ENCODE data around the gene EVX2. TPM values are rescaled to one million over a fixed set of nuclear protein-coding genes. Genes with fewer than 3 reads are reported as not detected.

EVX2 gene
- total RNA-seq, 4 donors from 2014 or later = not detected

- peaks cover 7 to 55% (median 31%) of the 10 kb centered on the region in 4 donors for H3K4me1 ChIP-seq
- 6% methylated on average over 13 of the region's 13 CpGs for WGBS, 2 donors (ENCODE audit: low coverage in 1 of 2)
- DNase-seq = peak; percentile 79
- in situ Hi-C loops (cut with MboI; ENCODE audit: low pct_ligation_motif_present in 1 of 4, low pct_unique_long_range_greater_than_20kb in 1 of 4, low sequenced_read_pairs in 3 of 4) (loop anchor here (5.0 to 25.0 kb wide), 6 partner anchors 328 to 1028 kb away; no protein-coding TSS in a partner anchor), intact Hi-C loops (cut with DNase I; ENCODE audit: low total_unique reads) (loop anchor here (5.0 kb wide), 1 partner anchor 510 kb away; no protein-coding TSS in a partner anchor)
- H3K36me3 ChIP-seq = no peaks in the 10 kb centered on the region
- peaks cover 93% of the 10 kb centered on the region for H3K27me3 ChIP-seq
- H3K9me3 ChIP-seq = no peaks in the 10 kb centered on the region
- no peak overlapping the region for H3K4me3 ChIP-seq
- TF ChIP-seq EP300 (IDR thresholded peaks at IDR 0.05; ENCODE audit: low read depth) = no peak
- TF ChIP-seq CTCF (IDR thresholded peaks at IDR 0.05) = peak; percentile 86 to 97 (median 94)
- peak overlapping the region in 2 of 4 donors; percentile 11 to 95 for H3K27ac ChIP-seq
These were observed 43.4 kb upstream of the EVX2 start for GRCh38 chr2:176126929-176127773.

- TF ChIP-seq POLR2A (IDR thresholded peaks at IDR 0.05) (no peak), CTCF (IDR thresholded peaks at IDR 0.05) (no peak), POLR2AphosphoS5 (IDR thresholded peaks at IDR 0.05) (no peak), EP300 (IDR thresholded peaks at IDR 0.05; ENCODE audit: low read depth) (no peak)
These were observed 42.0 kb upstream of the EVX2 start for GRCh38 chr2:176125772-176126054.

GRCh38 chr2:176124947-176125771, 41.4 kb upstream of the EVX2 start:
- peak overlapping the region in 2 of 4 donors; percentile 84 to 88 for H3K27ac ChIP-seq
- H3K27me3 ChIP-seq = peaks cover 94% of the 10 kb centered on the region
- H3K36me3 ChIP-seq = no peaks in the 10 kb centered on the region
- intact Hi-C loops (cut with DNase I; ENCODE audit: low total_unique reads) = loop anchor here (5.0 kb wide), 1 partner anchor 512 kb away; no protein-coding TSS in a partner anchor
- H3K4me1 ChIP-seq = peaks cover 7 to 43% (median 28%) of the 10 kb centered on the region in 4 donors
- no peak for DNase-seq
- no peak for TF ChIP-seq POLR2AphosphoS5 (IDR thresholded peaks at IDR 0.05)
- TF ChIP-seq POLR2A (IDR thresholded peaks at IDR 0.05) = no peak
- no peak for TF ChIP-seq CTCF (IDR thresholded peaks at IDR 0.05)
- TF ChIP-seq EP300 (IDR thresholded peaks at IDR 0.05; ENCODE audit: low read depth) = no peak
- WGBS, 2 donors (ENCODE audit: low coverage in 1 of 2) = 30 to 75% methylated on average over 4 to 9 of the region's 9 CpGs
- no peaks in the 10 kb centered on the region for H3K9me3 ChIP-seq
- in situ Hi-C loops (cut with MboI; ENCODE audit: low pct_ligation_motif_present in 1 of 4, low pct_unique_long_range_greater_than_20kb in 1 of 4, low sequenced_read_pairs in 3 of 4) = loop anchor here (5.0 to 25.0 kb wide), 7 partner anchors 330 to 1030 kb away; no protein-coding TSS in a partner anchor
- no peak overlapping the region for H3K4me3 ChIP-seq

More at GRCh38 chr2:176125772-176126054, 42.0 kb upstream of the EVX2 start:
- 32 to 74% methylated on average over 4 to 6 of the region's 6 CpGs for WGBS, 2 donors (ENCODE audit: low coverage in 1 of 2)
- Histone ChIP-seq H3K9me3 (no peaks in the 10 kb centered on the region), H3K27me3 (peaks cover 94% of the 10 kb centered on the region), H3K4me3 (no peak overlapping the region), H3K36me3 (no peaks in the 10 kb centered on the region), H3K27ac (peak overlapping the region in 2 of 4 donors; percentile 1 to 6), H3K4me1 (peaks cover 7 to 46% (median 28%) of the 10 kb centered on the region in 4 donors)
- in situ Hi-C loops (cut with MboI; ENCODE audit: low pct_ligation_motif_present in 1 of 4, low pct_unique_long_range_greater_than_20kb in 1 of 4, low sequenced_read_pairs in 3 of 4) = loop anchor here (5.0 to 25.0 kb wide), 6 partner anchors 329 to 1029 kb away; no protein-coding TSS in a partner anchor
- DNase-seq = no peak
- intact Hi-C loops (cut with DNase I; ENCODE audit: low total_unique reads) = loop anchor here (5.0 kb wide), 1 partner anchor 512 kb away; no protein-coding TSS in a partner anchor
